A549 (cell line): ENCODE data around the gene NAPA.

Experiments
- CHD2 ChIP-seq: fragments of 150-350 bp; IDR thresholded peaks from 2 replicates; pipeline ENCODE4 v1.6.1; 2014; ENCODE audit warnings: low read length; ENCODE audit not compliant: partially characterized antibody
- KDM1A ChIP-seq: fragments of 200-600 bp; sonication (generic); IDR thresholded peaks from 2 replicates; pipeline ENCODE4 v1.6.1; 2016; ENCODE audit warnings: low read depth, mild to moderate bottlenecking
- MAX ChIP-seq: IDR thresholded peaks from 2 replicates; pipeline ENCODE4 v1.6.1; 2012
- NR3C1 ChIP-seq: fragments of >200 bp; sonication (Bioruptor Twin); formaldehyde crosslinking; IDR thresholded peaks from 3 replicates; pipeline ENCODE4 v1.6.1; 2017
- POLR2A ChIP-seq: IDR thresholded peaks from 2 replicates; pipeline ENCODE4 v1.6.1; 2012; ENCODE audit warnings: mild to moderate bottlenecking, low read length
- RCOR1 ChIP-seq: fragments of 150-350 bp; IDR thresholded peaks from 2 replicates; pipeline ENCODE4 v1.6.1; 2014; ENCODE audit warnings: antibody characterized with exemption, low read length, low read depth
- REST ChIP-seq: fragments of 200-600 bp; sonication (generic); IDR thresholded peaks from 2 replicates; pipeline ENCODE4 v1.6.1; 2016; ENCODE audit warnings: antibody characterized with exemption, mild to moderate bottlenecking, moderate library complexity
- TP53 ChIP-seq: fragments of 250-450 bp; sonication (Bioruptor Pico); IDR thresholded peaks from 2 replicates; pipeline ENCODE4 v1.5.0; 2021; ENCODE audit warnings: mild to moderate bottlenecking, moderate library complexity
- USF2 ChIP-seq: fragments of 450-650 bp; IDR thresholded peaks from 2 replicates; pipeline ENCODE4 v1.6.1; 2014; ENCODE audit warnings: antibody characterized with exemption
- TF ChIP-seq, protein P1 (sequence below): fragments of >200 bp; sonication (Bioruptor Twin); formaldehyde crosslinking; IDR thresholded peaks from 3 replicates; pipeline ENCODE4 v1.5.1; 2016
- TF ChIP-seq, protein P2 (sequence below): IDR thresholded peaks from 2 replicates; pipeline ENCODE4 v1.6.1; 2012

DNA sequence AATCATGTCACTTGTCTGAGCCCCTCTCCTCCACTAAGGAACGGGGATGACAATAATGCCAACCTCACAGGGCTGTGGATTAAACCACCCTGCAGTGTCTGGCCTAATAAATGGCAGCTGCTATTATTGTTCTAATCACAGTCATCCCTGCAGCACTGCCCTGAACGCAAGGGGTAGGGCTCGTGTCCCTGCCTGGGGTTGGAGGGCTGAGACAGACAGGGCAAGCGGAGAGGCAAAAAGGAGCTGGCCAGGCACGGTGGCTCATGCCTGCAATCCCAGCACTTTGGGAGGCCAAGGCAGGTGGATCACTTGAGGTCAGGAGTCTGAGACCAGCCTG lies 20.7 kb downstream of the NAPA start:
- no peak for TF ChIP-seq MAX
- no peak for TF ChIP-seq RCOR1
- TF ChIP-seq POLR2A = no peak
- TF ChIP-seq, protein P1, sequence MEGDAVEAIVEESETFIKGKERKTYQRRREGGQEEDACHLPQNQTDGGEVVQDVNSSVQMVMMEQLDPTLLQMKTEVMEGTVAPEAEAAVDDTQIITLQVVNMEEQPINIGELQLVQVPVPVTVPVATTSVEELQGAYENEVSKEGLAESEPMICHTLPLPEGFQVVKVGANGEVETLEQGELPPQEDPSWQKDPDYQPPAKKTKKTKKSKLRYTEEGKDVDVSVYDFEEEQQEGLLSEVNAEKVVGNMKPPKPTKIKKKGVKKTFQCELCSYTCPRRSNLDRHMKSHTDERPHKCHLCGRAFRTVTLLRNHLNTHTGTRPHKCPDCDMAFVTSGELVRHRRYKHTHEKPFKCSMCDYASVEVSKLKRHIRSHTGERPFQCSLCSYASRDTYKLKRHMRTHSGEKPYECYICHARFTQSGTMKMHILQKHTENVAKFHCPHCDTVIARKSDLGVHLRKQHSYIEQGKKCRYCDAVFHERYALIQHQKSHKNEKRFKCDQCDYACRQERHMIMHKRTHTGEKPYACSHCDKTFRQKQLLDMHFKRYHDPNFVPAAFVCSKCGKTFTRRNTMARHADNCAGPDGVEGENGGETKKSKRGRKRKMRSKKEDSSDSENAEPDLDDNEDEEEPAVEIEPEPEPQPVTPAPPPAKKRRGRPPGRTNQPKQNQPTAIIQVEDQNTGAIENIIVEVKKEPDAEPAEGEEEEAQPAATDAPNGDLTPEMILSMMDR = no peak
- no peak for TF ChIP-seq KDM1A
- no peak for TF ChIP-seq TP53 (CRISPR knock-in tag)
- no peak for TF ChIP-seq USF2
- no peak for TF ChIP-seq CHD2
- TF ChIP-seq REST = no peak
- TF ChIP-seq NR3C1 = no peak
- TF ChIP-seq, protein P2, sequence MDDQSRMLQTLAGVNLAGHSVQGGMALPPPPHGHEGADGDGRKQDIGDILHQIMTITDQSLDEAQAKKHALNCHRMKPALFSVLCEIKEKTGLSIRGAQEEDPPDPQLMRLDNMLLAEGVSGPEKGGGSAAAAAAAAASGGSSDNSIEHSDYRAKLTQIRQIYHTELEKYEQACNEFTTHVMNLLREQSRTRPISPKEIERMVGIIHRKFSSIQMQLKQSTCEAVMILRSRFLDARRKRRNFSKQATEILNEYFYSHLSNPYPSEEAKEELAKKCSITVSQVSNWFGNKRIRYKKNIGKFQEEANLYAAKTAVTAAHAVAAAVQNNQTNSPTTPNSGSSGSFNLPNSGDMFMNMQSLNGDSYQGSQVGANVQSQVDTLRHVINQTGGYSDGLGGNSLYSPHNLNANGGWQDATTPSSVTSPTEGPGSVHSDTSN = no peak
